NCI-H2227 (cell line): ENCODE results near the gene ADNP2.

Experiments
- DNase-seq: peaks from one replicate; lab custom pipeline; 2025; ENCODE audit not compliant: unreplicated experiment; lab: John Stamatoyannopoulos, UW

ADNP2 gene

GRCh38 chr18:80170395-80171053 is 61.5 kb downstream of the ADNP2 start:
- DNase-seq, result no peak

GRCh38 chr18:80171054-80171872 is 62.2 kb downstream of the ADNP2 start:
- no peak for DNase-seq

- DNase-seq, result no peak
These were observed 63.0 kb downstream of the ADNP2 start for GRCh38 chr18:80172056-80172455.

GRCh38 chr18:80173060-80173459 is 64.0 kb downstream of the ADNP2 start:
- DNase-seq, result no peak

GRCh38 chr18:80175451-80176204 is 66.6 kb downstream of the ADNP2 start:
- no peak for DNase-seq

- peak; percentile 46 for DNase-seq
These were observed 67.4 kb downstream of the ADNP2 start for GRCh38 chr18:80176334-80177073.

GRCh38 chr18:80177128-80177527 is 68.1 kb downstream of the ADNP2 start:
- DNase-seq, result no peak

- no peak for DNase-seq
These were observed 70.1 kb downstream of the ADNP2 start for GRCh38 chr18:80178935-80179818.

GRCh38 chr18:80179857-80180558 is 70.9 kb downstream of the ADNP2 start:
- no peak for DNase-seq

GRCh38 chr18:80180778-80181564 is 71.9 kb downstream of the ADNP2 start:
- DNase-seq, result no peak

- no peak for DNase-seq
These were observed 72.8 kb downstream of the ADNP2 start for GRCh38 chr18:80181642-80182461.

- DNase-seq, result no peak
These were observed 73.8 kb downstream of the ADNP2 start for GRCh38 chr18:80182855-80183254.

- DNase-seq, result no peak
These were observed 74.4 kb downstream of the ADNP2 start for GRCh38 chr18:80183273-80184050.

GRCh38 chr18:80184243-80184772 is 75.2 kb downstream of the ADNP2 start:
- no peak for DNase-seq

GRCh38 chr18:80185545-80185944 is 76.5 kb downstream of the ADNP2 start:
- no peak for DNase-seq

GRCh38 chr18:80187956-80188642 is 79.0 kb downstream of the ADNP2 start:
- DNase-seq, result no peak
